RPMI7951 (cell line): Measurements from ENCODE around the gene ARHGAP22. TPM values are rescaled to one million over a fixed set of nuclear protein-coding genes. Genes with fewer than 3 reads are reported as not detected.

Source experiments
- DNase-seq: peaks from one replicate; pipeline ENCODE4 v3.0.0-alpha.2; 2012; ENCODE audit warnings: low read depth
- total RNA-seq: library from RNA; depleted of rRNA; stranded (reverse); fragments of >200 nt; shearing (Covaris generic); gene quantifications from 2 replicates; pipeline ENCODE4 v1.2.3, GENCODE V29; 2014

Gene ARHGAP22
- total RNA-seq, 1 experiment from 2014 or later, result 20.7 TPM

GRCh38 chr10:48607356-48608278 is 2.7 kb upstream of the ARHGAP22 start:
- peak; percentile 53 for DNase-seq

GRCh38 chr10:48606530-48607355 is 1.9 kb upstream of the ARHGAP22 start:
- DNase-seq, result peak; percentile 99

- peak; percentile 79 for DNase-seq
These were observed 1.1 kb upstream of the ARHGAP22 start for GRCh38 chr10:48605786-48606529.

- peak; percentile 45 for DNase-seq
These were observed 558 bp downstream of the ARHGAP22 start for GRCh38 chr10:48604039-48604990.

- DNase-seq, result no peak
These were observed 1.3 kb downstream of the ARHGAP22 start for GRCh38 chr10:48603421-48604038.

- no peak for DNase-seq
These were observed 2.3 kb downstream of the ARHGAP22 start for GRCh38 chr10:48602401-48603135.

- DNase-seq, result no peak
These were observed 3.1 kb downstream of the ARHGAP22 start for GRCh38 chr10:48601789-48602188.

GRCh38 chr10:48600645-48601505 is 4.0 kb downstream of the ARHGAP22 start:
- no peak for DNase-seq

- peak; percentile 37 for DNase-seq
These were observed 5.1 kb downstream of the ARHGAP22 start for GRCh38 chr10:48599830-48600134.

- DNase-seq, result no peak
These were observed 5.7 kb downstream of the ARHGAP22 start for GRCh38 chr10:48598936-48599829.

GRCh38 chr10:48598243-48598935 is 6.5 kb downstream of the ARHGAP22 start:
- no peak for DNase-seq

GRCh38 chr10:48595539-48595932 is 9.3 kb downstream of the ARHGAP22 start:
- DNase-seq, result no peak

- DNase-seq, result no peak
These were observed 9.9 kb downstream of the ARHGAP22 start for GRCh38 chr10:48594803-48595538.

GRCh38 chr10:48594371-48594770 is 10.5 kb downstream of the ARHGAP22 start:
- DNase-seq, result no peak

GRCh38 chr10:48592346-48592745 is 12.5 kb downstream of the ARHGAP22 start:
- DNase-seq, result no peak

GRCh38 chr10:48590945-48591344 is 13.9 kb downstream of the ARHGAP22 start:
- no peak for DNase-seq
